Kidney glomerular epithelial cell (primary cell): ENCODE measurements around the gene GOLGA8K.
"Not testable (repeated sequence)": the region's sequence is repeated elsewhere in the genome, so short reads cannot be mapped to it uniquely, and the experiment has no call there.

Source experiments
- DNase-seq: peaks from one replicate; lab custom pipeline; 2025; lab: John Stamatoyannopoulos, UW

Gene GOLGA8K

GRCh38 chr15:32403192-32403591, at the start of gene GOLGA8K:
GOLGA8K (minus strand) TSS chr15:32403292; CDS start chr15:32403194, 98 bp downstream.
- DNase-seq = not testable (repeated sequence)

DNA sequence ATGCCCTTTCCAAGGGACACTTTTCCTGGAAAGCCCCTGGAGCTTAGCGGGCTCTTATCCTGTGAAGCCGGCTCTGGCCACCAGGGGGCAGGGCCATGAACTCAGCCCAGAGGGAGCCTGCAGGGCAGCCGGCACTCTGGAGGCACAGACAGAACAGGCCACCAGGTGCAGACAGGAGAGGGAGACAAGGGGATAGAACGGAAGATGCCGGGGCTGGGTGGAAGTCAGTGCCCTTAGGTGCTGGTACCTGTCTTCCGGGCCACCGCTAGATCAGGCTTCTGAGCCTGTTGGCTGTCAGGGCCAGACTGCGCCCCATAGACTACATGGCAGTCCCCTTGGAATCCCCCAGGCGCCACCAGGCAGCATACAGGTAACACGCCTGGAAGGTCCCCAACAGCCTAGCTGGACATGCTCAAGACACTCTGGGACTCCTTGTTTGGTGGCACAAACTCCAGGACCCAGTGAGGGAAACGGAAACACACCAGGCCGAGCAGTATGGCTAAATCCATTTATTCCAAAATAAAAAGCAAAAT, 37.4 kb upstream of the GOLGA8K start:
- not testable (repeated sequence) for DNase-seq

DNA sequence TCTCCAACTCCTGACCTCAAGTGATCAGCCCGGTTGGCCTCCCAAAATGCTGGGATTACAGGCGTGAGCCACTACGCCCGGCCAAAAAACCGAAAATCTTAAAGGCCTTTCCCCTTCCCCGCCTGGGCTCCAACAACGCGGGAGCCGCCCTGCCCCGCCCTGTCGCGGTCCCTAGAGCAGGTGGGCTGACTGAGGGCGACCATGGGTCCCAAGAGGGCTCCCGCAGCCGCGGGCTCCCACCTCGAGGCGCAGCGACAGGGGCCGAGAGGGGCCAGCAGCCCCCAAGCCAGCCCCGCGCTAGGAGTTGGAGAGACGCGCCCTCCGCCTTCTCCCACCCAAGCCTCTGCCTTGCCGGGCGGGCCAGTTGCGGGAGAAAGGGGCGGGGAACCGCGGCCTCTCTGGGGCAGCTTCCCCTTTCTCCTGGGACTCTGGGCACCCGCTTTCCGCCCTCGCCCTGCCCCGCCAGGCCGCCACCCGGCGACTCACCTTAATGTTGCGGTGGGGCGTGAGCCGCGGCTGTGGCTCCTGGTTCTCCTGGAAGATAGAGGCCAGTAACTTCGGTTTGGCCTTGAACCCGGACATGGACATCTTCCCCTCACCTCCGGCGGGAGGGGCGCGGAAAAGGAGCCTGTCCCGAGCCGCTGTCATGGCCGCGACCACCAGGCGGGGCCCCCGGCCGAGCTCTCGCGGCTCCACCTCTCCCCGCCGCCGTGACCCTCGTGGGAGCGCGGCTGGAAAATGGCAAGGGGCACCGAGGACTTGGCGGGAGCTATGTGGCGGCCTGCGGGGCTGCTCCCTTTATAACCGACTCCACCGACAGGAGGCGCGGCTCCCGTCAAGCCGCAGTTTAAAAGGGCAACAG, 31.2 kb upstream of the GOLGA8K start:
- DNase-seq = not testable (repeated sequence)

- not testable (repeated sequence) for DNase-seq
Measured at GRCh38 chr15:32427635-32428034, 24.5 kb upstream of the GOLGA8K start.

GRCh38 chr15:32426511-32426910, 23.4 kb upstream of the GOLGA8K start:
- DNase-seq = not testable (repeated sequence)

DNA sequence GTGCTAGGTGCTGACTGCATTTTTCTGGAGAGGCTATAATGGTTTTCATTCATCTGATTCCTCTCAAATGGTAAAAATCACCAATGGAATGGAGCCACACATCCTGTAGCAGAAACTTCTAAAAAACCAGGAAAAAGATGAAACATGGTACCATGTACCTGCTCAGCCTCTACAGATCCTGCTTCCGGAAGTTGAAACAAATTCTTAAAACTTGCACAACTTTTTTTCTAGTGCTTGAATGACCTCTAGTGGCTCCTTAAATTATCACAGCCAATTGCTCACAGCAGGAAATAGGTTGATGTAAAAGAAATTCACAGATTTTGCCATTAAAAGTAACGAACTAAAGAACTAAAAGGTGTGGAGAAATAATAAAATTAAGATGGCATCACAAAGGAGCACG, 4.8 kb upstream of the GOLGA8K start:
- DNase-seq = not testable (repeated sequence)

GRCh38 chr15:32396522-32396921, 6.6 kb downstream of the GOLGA8K start:
- DNase-seq = not testable (repeated sequence)

- DNase-seq = not testable (repeated sequence)
Measured at GRCh38 chr15:32394745-32395144, 8.3 kb downstream of the GOLGA8K start.

DNA sequence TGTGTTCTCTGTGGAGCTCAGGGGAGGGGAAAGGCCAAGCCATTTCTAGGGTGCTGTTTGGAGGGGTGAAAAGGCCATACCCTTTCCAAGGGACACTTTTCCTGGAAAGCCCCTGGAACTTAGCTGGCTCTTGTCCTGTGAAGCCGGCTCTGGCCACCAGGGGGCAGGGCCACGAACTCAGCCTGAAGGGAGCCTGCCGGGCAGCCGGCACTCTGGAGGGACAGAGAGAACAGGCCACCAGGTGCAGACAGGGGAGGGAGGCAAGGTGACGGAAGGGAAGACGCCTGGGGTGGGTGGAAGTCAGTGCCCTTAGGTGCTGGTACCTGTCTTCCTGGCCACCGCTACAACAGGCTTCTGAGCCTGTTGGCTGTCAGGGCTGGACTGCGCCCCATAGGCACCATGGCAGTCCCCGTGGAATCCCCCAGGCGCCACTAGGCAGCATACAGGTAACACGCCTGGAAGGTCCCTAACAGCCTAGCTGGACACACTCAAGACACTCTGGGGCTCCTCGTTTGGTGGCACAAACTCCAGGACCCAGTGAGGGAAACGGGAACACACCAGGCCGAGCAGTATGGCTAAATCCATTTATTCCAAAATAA, 14.9 kb downstream of the GOLGA8K start:
- not testable (repeated sequence) for DNase-seq

GRCh38 chr15:32385823-32386495, 17.1 kb downstream of the GOLGA8K start:
- not testable (repeated sequence) for DNase-seq

GRCh38 chr15:32374185-32374584, 28.9 kb downstream of the GOLGA8K start:
- not testable (repeated sequence) for DNase-seq

DNA sequence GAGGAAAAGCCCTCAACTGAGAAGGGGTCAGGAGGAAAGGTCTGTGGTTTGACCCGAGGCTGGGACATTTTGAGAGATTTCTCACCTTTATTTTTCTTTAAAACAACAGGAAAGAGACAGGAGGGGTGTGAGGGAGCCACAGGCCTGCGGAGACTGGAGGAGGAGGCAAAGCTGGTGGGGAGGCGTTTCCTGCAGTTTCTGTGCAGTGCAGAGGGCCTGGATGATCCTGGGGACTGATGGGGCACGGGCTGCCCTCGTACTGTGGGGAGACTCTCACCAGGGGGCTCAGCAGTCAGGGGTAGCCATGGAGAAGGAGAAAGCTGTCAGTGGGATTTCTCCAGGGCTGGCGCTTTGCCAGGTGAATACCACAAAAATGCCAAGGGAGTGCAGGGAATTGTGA, 29.4 kb downstream of the GOLGA8K start:
- DNase-seq = not testable (repeated sequence)

DNA sequence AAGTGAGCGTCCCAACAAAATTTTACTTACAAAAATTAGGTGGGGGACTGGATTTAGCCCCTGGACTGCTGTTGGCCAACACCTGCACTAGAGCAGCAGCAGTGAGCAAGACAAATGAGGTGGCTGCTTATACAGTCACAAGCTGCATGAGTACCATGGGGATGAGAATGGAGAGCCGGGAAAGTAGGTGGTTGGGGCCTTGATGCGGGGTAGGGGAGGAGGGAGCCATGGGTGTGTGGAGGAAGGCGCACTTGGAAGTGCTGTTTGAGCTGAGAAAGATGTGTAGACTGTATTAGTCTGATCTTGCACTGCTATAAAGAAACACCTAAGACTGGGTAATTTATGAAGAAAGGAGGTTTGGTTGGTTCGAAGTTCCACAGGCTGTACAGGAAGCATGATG, 31.0 kb downstream of the GOLGA8K start:
- DNase-seq = not testable (repeated sequence)

GRCh38 chr15:32370526-32370925, 32.6 kb downstream of the GOLGA8K start:
- DNase-seq = not testable (repeated sequence)

- DNase-seq = not testable (repeated sequence)
Measured at GRCh38 chr15:32370064-32370463, 33.0 kb downstream of the GOLGA8K start.

DNA sequence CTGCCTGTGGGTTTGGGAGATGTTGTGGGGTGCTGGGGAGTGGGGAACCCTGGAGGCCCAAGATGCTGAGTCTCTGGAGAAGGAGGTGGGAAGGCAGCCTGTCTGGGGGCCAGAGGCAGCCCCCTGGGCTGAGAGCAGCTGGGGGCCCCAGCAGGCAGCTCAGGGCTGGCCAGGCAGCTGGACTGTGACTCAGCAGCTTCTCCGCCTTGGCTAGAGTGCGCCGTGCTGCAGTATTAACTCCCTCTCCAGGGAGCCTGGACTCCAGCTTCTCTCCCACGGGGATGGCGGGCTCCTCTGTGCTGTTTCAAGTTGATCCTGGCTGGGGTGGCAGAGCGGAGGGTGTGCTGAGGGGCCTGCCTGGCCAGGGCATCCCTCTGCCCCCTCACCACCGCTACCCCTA, 36.6 kb downstream of the GOLGA8K start:
- not testable (repeated sequence) for DNase-seq

DNA sequence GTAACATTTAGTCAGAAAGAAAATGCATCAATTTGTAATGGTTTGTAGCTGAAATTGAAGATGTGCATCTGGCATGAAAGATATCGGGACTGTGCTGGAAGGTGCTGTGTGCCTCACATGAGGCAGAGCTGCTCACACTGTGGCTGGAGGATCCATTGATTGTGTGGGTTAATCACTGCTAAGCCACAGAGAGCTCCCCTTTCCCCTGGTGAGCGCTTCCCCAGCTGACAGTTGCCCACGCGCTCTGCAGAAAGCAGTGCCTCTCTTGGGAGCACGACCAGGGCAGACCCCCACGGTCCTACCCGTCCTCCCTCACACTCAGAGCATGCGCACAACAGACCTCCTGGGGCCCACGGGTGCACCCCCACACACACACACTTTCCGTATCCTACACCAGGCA, 37.1 kb downstream of the GOLGA8K start:
- not testable (repeated sequence) for DNase-seq

DNA sequence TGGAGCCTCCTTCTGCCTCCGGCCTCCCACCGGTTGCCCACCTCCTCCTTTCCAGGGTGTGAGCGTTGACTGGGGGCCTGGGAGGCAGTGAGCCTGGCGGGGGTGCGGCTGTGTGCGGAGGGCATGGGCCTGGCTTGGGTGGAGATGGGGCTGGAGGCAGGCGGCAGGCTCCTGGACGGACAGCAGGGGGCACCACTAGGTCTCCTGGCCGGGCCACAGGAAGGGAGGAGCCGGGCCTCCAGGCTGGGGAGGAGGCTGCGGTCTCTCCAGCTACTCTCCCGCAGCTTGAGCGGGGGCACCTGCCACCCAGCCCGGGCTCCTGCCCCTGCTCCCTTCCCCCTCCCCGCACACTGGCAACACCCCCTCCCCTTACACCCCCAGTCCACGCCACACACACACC, 38.1 kb downstream of the GOLGA8K start:
- DNase-seq = not testable (repeated sequence)

- not testable (repeated sequence) for DNase-seq
Measured at GRCh38 chr15:32363449-32363848, 39.6 kb downstream of the GOLGA8K start.

DNA sequence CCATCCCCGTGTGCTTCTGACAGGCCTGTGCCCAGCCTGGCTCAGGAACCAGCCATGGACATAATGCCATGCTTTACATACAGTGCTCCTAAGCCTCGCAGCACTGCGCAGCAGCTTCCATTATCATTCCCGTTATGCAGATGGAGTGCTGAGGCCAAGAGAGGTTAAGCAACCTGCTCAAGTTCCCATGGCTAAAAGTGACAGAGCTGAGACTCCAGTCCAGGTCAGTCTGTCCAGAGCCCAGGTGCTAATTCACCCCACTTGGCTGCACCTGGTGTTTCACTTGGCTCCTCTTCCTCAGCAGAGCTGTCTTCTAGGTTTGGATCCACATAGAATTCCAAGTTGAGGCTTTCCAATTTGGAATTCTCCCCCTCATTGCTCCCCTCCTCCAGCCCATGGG, 41.4 kb downstream of the GOLGA8K start:
- not testable (repeated sequence) for DNase-seq

GRCh38 chr15:32358462-32358861, 44.6 kb downstream of the GOLGA8K start:
- not testable (repeated sequence) for DNase-seq

DNA sequence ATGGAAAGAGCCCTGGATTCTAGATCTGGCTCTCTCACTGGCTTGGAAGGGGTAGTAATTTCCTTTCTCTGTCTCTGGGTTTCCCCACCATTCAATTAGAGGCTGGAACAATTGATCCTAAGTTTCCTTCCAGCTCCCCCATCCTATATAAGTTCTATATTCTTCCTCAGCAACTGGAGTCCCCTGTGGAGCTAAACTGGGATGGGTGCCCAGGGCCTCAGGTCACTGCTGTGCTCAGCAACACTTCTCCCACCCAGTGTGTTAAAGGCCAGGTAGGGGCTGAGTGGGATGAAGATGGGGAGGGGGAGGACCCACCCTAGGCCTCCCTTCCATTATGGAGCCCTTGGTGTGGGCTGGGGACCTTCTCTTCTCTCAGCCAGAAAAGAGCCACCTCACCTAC, 46.2 kb downstream of the GOLGA8K start:
- DNase-seq = not testable (repeated sequence)
